Measurements from ENCODE around the gene JADE3. TPM values are rescaled to one million over a fixed set of nuclear protein-coding genes. Genes with fewer than 3 reads are reported as not detected.

JADE3 gene
- 1.5 and 3.4 TPM in 2 replicates for total RNA-seq

DNA sequence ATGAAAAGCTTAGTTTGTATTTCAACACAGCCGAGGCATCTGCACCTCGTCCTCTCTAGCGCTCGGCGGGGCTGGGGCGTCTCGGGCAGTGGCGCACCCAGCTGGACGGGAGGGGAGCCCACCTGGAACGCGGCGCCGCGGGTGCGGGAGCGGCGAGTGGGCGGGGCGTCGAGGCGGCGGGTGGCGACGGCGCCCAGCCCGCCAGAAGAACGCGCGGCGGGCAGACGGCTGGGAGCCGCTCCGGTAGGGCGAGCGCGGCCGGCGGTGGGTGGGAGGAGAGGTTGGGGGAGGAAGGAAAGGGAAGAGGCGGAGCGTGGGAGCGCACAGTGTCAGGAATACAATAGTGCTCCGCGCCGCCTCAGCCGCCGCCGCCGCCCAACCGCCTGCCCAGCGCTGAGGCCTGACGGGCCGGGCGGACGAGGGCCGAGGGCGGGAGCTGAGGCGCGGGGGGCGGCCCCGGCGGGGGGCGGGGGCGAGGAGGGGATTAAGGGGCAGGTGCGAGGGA is at the start of gene JADE3:
Gene JADE3, plus strand, starts transcription at position 324 of the 505 bp plus-strand sequence. CDS start 72,474 bp downstream, outside the sequence.

DNA sequence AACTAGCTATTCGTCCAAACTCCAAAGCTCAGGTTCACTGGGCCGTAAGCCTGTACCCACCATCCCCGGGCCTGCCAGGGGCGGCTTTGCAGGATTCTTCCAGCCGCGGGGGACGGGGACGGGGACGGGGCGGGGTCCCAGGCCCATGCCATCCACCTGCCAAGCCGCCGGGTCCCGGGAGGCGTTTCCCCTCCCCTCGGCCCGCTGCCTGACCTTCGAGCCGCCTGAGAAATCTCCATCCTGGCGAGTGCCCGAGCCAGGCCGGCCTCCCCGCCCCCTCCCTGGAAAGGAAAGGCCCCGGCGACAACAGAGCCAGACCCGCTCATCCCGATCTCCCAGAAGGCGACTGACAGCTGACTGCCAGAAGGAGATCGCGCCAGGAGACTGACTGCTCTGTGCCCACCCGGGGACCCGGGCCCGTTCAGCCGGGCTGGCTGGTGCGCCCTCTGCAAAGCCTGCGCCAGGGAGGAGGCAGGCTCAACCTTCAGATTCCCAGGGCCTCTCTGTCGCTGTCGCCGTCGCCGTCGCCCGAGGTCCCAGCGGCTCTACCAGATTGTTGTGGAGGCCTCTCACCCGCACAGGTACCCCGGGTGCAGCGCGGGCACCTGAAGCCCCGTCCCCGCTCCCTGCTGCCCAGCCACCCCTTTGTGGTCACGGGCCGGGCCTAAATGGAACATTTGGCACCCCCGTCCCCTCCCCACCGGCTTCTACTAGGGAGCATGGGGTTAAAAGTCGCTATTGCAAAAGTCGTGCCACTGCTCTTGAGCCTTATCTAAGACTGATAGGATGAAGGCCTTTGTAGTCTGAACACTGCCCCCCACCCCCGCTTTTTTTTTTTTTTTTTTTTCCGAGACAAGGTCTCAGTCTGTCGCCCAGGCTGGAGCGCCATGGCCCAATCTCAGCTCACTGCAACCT is 166.2 kb downstream of the JADE3 start, which contains the start of gene RGN:
Gene RGN, plus strand, starts transcription at position 315 of the 915 bp plus-strand sequence. CDS start 2,702 bp downstream, outside the sequence.

Other genes with a start within 250 kb of the JADE3 start
- 11.9 and 16.8 TPM in 2 replicates for gene SLC9A7, start 153.3 kb upstream of the JADE3 start, total RNA-seq
- 10.8 and 12.6 TPM in 2 replicates for gene RP2, start 75.4 kb upstream of the JADE3 start, total RNA-seq
- gene RGN, start 166.0 kb downstream of the JADE3 start, total RNA-seq = 0.90 and 2.8 TPM in 2 replicates
- gene NDUFB11, start 232.3 kb downstream of the JADE3 start, total RNA-seq = 46.8 and 48.4 TPM in 2 replicates
- 28.9 and 31.9 TPM in 2 replicates for gene RBM10, start 232.8 kb downstream of the JADE3 start, total RNA-seq